Left renal pelvis (tissue), 4 donors: ENCODE results near the gene NPIPA5. TPM values are rescaled to one million over a fixed set of nuclear protein-coding genes. Genes with fewer than 3 reads are reported as not detected.

ENCODE experiments used
- polyA plus RNA-seq, 4 donors: library from polyadenylated mRNA; unstranded; fragments of 120-200 nt; gene quantifications; one replicate each; pipeline ENCODE4 v1.2.1, GENCODE V29; 2013; ENCODE audit not compliant: insufficient read length in 4 of 4

Gene NPIPA5
- polyA plus RNA-seq, 4 donors, result 1.8 to 41.3 (median 17.3) TPM

Other genes starting within 250 kb of the NPIPA5 start
- 10 to 100 TPM in 2 of 4 donors, 1 to 10 TPM in 2; 6.2 to 12.1 (median 9.7) TPM for gene MPV17L, start 17.5 kb upstream of the NPIPA5 start, polyA plus RNA-seq
- 10 to 100 TPM; 37.0 to 47.9 (median 45.9) TPM for gene BMERB1, start 56.3 kb upstream of the NPIPA5 start, polyA plus RNA-seq